ENCODE results near the gene S100A12.
"Not testable (repeated sequence)": the region's sequence is repeated elsewhere in the genome, so short reads cannot be mapped to it uniquely, and the experiment has no call there.

S100A12 gene

GRCh38 chr1:153375511-153375910 is at the start of gene S100A12:
Gene S100A12, minus strand, starts transcription at chr1:153375621. Its CDS starts 1,029 bp downstream, at chr1:153374592.
- no peak within 1 kb of the TSS for H3K4me3 Mint-ChIP-seq
- ATAC-seq (ENCODE audit: low read depth) (no peak), DNase-seq (ENCODE audit: low spot score in 2 of 2) (no peak)
- H3K36me3 Mint-ChIP-seq = no peaks in the 10 kb centered on the region
- H3K4me1 Mint-ChIP-seq = no peaks in the 10 kb centered on the region
- H3K27me3 Mint-ChIP-seq = peaks cover 19% of the 10 kb centered on the region
- no peaks in the 10 kb centered on the region for H3K9me3 Mint-ChIP-seq
- no peak within 1 kb of the TSS for H3K27ac Mint-ChIP-seq

- ATAC-seq (ENCODE audit: low read depth) = no peak
- H3K36me3 Mint-ChIP-seq = no peaks in the 10 kb centered on the region
- H3K4me3 Mint-ChIP-seq = no peak overlapping the region
- DNase-seq (ENCODE audit: low spot score in 2 of 2) = peak; percentile 56 to 57
- no peak overlapping the region for H3K27ac Mint-ChIP-seq
- peaks cover 1% of the 10 kb centered on the region for H3K9me3 Mint-ChIP-seq
- peaks cover 19% of the 10 kb centered on the region for H3K27me3 Mint-ChIP-seq
- no peaks in the 10 kb centered on the region for H3K4me1 Mint-ChIP-seq
Measured at GRCh38 chr1:153422450-153423068, 47.1 kb upstream of the S100A12 start.

- peaks cover 1% of the 10 kb centered on the region for H3K9me3 Mint-ChIP-seq
- no peak overlapping the region for H3K4me3 Mint-ChIP-seq
Measured at GRCh38 chr1:153420306-153420705, 44.9 kb upstream of the S100A12 start.

GRCh38 chr1:153419436-153419793 is 44.0 kb upstream of the S100A12 start:
- not testable (repeated sequence) for DNase-seq (ENCODE audit: low spot score in 2 of 2); H3K9me3 Mint-ChIP-seq; H3K4me1 Mint-ChIP-seq; H3K4me3 Mint-ChIP-seq; H3K27ac Mint-ChIP-seq; ATAC-seq (ENCODE audit: low read depth); H3K36me3 Mint-ChIP-seq
- H3K27me3 Mint-ChIP-seq = peaks cover 19% of the 10 kb centered on the region

More at GRCh38 chr1:153420306-153420705, 44.9 kb upstream of the S100A12 start:
- no peak for DNase-seq (ENCODE audit: low spot score in 2 of 2)
- Mint-ChIP-seq H3K4me1 (peaks cover 3% of the 10 kb centered on the region), H3K27ac (no peak overlapping the region), H3K36me3 (no peaks in the 10 kb centered on the region), H3K27me3 (peaks cover 17% of the 10 kb centered on the region)
- no peak for ATAC-seq (ENCODE audit: low read depth)

GRCh38 chr1:153418758-153419435 is 43.5 kb upstream of the S100A12 start:
- not testable (repeated sequence) for H3K27ac Mint-ChIP-seq; H3K4me3 Mint-ChIP-seq; ATAC-seq (ENCODE audit: low read depth); H3K4me1 Mint-ChIP-seq; H3K9me3 Mint-ChIP-seq; H3K36me3 Mint-ChIP-seq; DNase-seq (ENCODE audit: low spot score in 2 of 2)
- H3K27me3 Mint-ChIP-seq = peaks cover 17% of the 10 kb centered on the region

GRCh38 chr1:153417136-153417888 is 41.9 kb upstream of the S100A12 start:
- ATAC-seq (ENCODE audit: low read depth) = no peak
- H3K36me3 Mint-ChIP-seq = no peaks in the 10 kb centered on the region
- H3K4me1 Mint-ChIP-seq = peaks cover 3% of the 10 kb centered on the region
- no peak overlapping the region for H3K27ac Mint-ChIP-seq
- H3K9me3 Mint-ChIP-seq = peaks cover 6% of the 10 kb centered on the region
- DNase-seq (ENCODE audit: low spot score in 2 of 2) = no peak
- peaks cover 15% of the 10 kb centered on the region for H3K27me3 Mint-ChIP-seq
- H3K4me3 Mint-ChIP-seq = no peak overlapping the region

- no peaks in the 10 kb centered on the region for H3K36me3 Mint-ChIP-seq
- H3K27ac Mint-ChIP-seq = no peak within 1 kb of the TSS
- no peak within 1 kb of the TSS for H3K4me3 Mint-ChIP-seq
- H3K27me3 Mint-ChIP-seq = peaks cover 15% of the 10 kb centered on the region
- peaks cover 8% of the 10 kb centered on the region for H3K9me3 Mint-ChIP-seq
- no peak for DNase-seq (ENCODE audit: low spot score in 2 of 2)
- H3K4me1 Mint-ChIP-seq = peaks cover 3% of the 10 kb centered on the region
- ATAC-seq (ENCODE audit: low read depth) = no peak
Measured at GRCh38 chr1:153415850-153416570, 40.6 kb upstream of the S100A12 start, which contains the start of gene S100A7A. Gene S100A7A, plus strand, starts transcription at chr1:153416520. Its CDS starts 1,563 bp downstream, at chr1:153418083.

- ATAC-seq (ENCODE audit: low read depth); DNase-seq (ENCODE audit: low spot score in 2 of 2); H3K9me3 Mint-ChIP-seq; H3K27me3 Mint-ChIP-seq; H3K4me3 Mint-ChIP-seq; H3K4me1 Mint-ChIP-seq; H3K27ac Mint-ChIP-seq; H3K36me3 Mint-ChIP-seq: not testable (repeated sequence)
Measured at GRCh38 chr1:153413961-153414360, 38.5 kb upstream of the S100A12 start.

- not testable (repeated sequence) for ATAC-seq (ENCODE audit: low read depth); H3K36me3 Mint-ChIP-seq; H3K9me3 Mint-ChIP-seq; H3K4me1 Mint-ChIP-seq; H3K4me3 Mint-ChIP-seq; DNase-seq (ENCODE audit: low spot score in 2 of 2); H3K27ac Mint-ChIP-seq
- peaks cover 20% of the 10 kb centered on the region for H3K27me3 Mint-ChIP-seq
Measured at GRCh38 chr1:153407274-153407673, 31.9 kb upstream of the S100A12 start.

GRCh38 chr1:153405825-153406599 is 30.6 kb upstream of the S100A12 start:
- not testable (repeated sequence) for H3K27ac Mint-ChIP-seq; ATAC-seq (ENCODE audit: low read depth); H3K4me1 Mint-ChIP-seq; H3K9me3 Mint-ChIP-seq; H3K4me3 Mint-ChIP-seq; H3K36me3 Mint-ChIP-seq; DNase-seq (ENCODE audit: low spot score in 2 of 2)
- peaks cover 20% of the 10 kb centered on the region for H3K27me3 Mint-ChIP-seq

GRCh38 chr1:153404768-153405167 is 29.3 kb upstream of the S100A12 start:
- DNase-seq (ENCODE audit: low spot score in 2 of 2) (peak; percentile 34 to 42), ATAC-seq (ENCODE audit: low read depth) (peak; percentile 67)
- peaks cover 2% of the 10 kb centered on the region for H3K4me1 Mint-ChIP-seq
- no peaks in the 10 kb centered on the region for H3K9me3 Mint-ChIP-seq
- H3K27me3 Mint-ChIP-seq = peaks cover 22% of the 10 kb centered on the region
- no peak overlapping the region for H3K27ac Mint-ChIP-seq
- H3K4me3 Mint-ChIP-seq = no peak overlapping the region
- H3K36me3 Mint-ChIP-seq = no peaks in the 10 kb centered on the region

- ATAC-seq (ENCODE audit: low read depth) = no peak
- H3K27ac Mint-ChIP-seq = no peak overlapping the region
- H3K27me3 Mint-ChIP-seq = peaks cover 21% of the 10 kb centered on the region
- no peak for DNase-seq (ENCODE audit: low spot score in 2 of 2)
- H3K36me3 Mint-ChIP-seq = no peaks in the 10 kb centered on the region
- H3K4me1 Mint-ChIP-seq = peaks cover 2% of the 10 kb centered on the region
- H3K9me3 Mint-ChIP-seq = no peaks in the 10 kb centered on the region
- no peak overlapping the region for H3K4me3 Mint-ChIP-seq
Measured at GRCh38 chr1:153404086-153404635, 28.7 kb upstream of the S100A12 start.
